Suprapubic skin (tissue), 4 donors: ENCODE results near the gene HES2. TPM values are rescaled to one million over a fixed set of nuclear protein-coding genes. Genes with fewer than 3 reads are reported as not detected.
"Not testable (repeated sequence)": the region's sequence is repeated elsewhere in the genome, so short reads cannot be mapped to it uniquely, and the experiment has no call there.

Experiments
- DNase-seq, 2 donors: peaks; one replicate each; pipeline ENCODE4 v3.0.0-alpha.2; 2019; ENCODE audit warnings: low spot score in 2 of 2
- H3K27ac ChIP-seq: fragments of 200-600 bp; sonication (generic); one replicate; pipeline ENCODE4 v1.5.1; 2019
- H3K27me3 ChIP-seq: fragments of 200-600 bp; sonication (generic); one replicate; pipeline ENCODE4 v1.5.1; 2019
- H3K36me3 ChIP-seq: fragments of 200-600 bp; sonication (generic); one replicate; pipeline ENCODE4 v1.5.1; 2019
- H3K4me1 ChIP-seq: fragments of 200-600 bp; sonication (generic); one replicate; pipeline ENCODE4 v1.5.1; 2019
- H3K4me3 ChIP-seq: fragments of 200-600 bp; sonication (generic); one replicate; pipeline ENCODE4 v1.5.1; 2019; ENCODE audit warnings: mild to moderate bottlenecking
- H3K9me3 ChIP-seq: fragments of 200-600 bp; sonication (generic); one replicate; pipeline ENCODE4 v1.5.1; 2019
- CTCF ChIP-seq, 2 donors: fragments of 200-600 bp in 1 of 2; fragments of 450-650 bp in 1 of 2; sonication (generic) in 1 of 2; IDR thresholded peaks; one replicate each; pipeline ENCODE4 v1.5.1; 2016 to 2019; ENCODE audit warnings: antibody characterized with exemption in 2 of 2, mild to moderate bottlenecking in 1 of 2, moderate library complexity in 1 of 2
- EP300 ChIP-seq: sonication (generic); formaldehyde crosslinking; IDR thresholded peaks from one replicate; pipeline ENCODE4 v1.6.1; 2017; ENCODE audit warnings: antibody characterized with exemption
- POLR2A ChIP-seq, 2 donors: fragments of 450-650 bp; IDR thresholded peaks; one replicate each; pipeline ENCODE4 v1.6.1; 2017; ENCODE audit warnings: antibody characterized with exemption in 2 of 2, mild to moderate bottlenecking in 2 of 2, moderate library complexity in 2 of 2
- POLR2AphosphoS5 ChIP-seq, 3 donors: sonication (generic); formaldehyde crosslinking; IDR thresholded peaks; one replicate each; pipeline ENCODE4 v1.6.1; 2017; ENCODE audit warnings: antibody characterized with exemption in 3 of 3
- WGBS: methylation state at CpG from one replicate; pipeline ENCODE4 v1.1.5; 2018; 5-methylcytosine and 5-hydroxymethylcytosine counted together
- total RNA-seq, 4 donors: library from RNA; depleted of rRNA; stranded (reverse); fragments of >200 nt; gene quantifications; one replicate each; pipeline ENCODE4 v1.1.0, GENCODE V29; 2016

Gene HES2
- total RNA-seq, 4 donors from 2014 or later = 18.2 to 36.4 (median 24.9) TPM

- no peaks in the 10 kb centered on the region for H3K27me3 ChIP-seq
- no peaks in the 10 kb centered on the region for H3K9me3 ChIP-seq
- no peak for DNase-seq
- H3K36me3 ChIP-seq = no peaks in the 10 kb centered on the region
- H3K4me3 ChIP-seq = no peak overlapping the region
- H3K4me1 ChIP-seq = no peaks in the 10 kb centered on the region
- H3K27ac ChIP-seq = no peak overlapping the region
- no peak for TF ChIP-seq POLR2A (IDR thresholded peaks at IDR 0.05)
- no peak for TF ChIP-seq CTCF (IDR thresholded peaks at IDR 0.05)
- TF ChIP-seq POLR2AphosphoS5 (IDR thresholded peaks at IDR 0.05) = no peak
- no peak for TF ChIP-seq EP300
- 69% methylated on average over 4 of the region's 8 CpGs for WGBS
These were observed 45.6 kb downstream of the HES2 start for GRCh38 chr1:6373961-6374720.

- H3K9me3 ChIP-seq, H3K4me3 ChIP-seq, H3K27ac ChIP-seq, H3K27me3 ChIP-seq, H3K36me3 ChIP-seq, DNase-seq: not testable (repeated sequence)
- peaks cover 17% of the 10 kb centered on the region for H3K4me1 ChIP-seq
- WGBS = 70% methylated on average over 7 of the region's 7 CpGs
These were observed 47.5 kb downstream of the HES2 start for GRCh38 chr1:6372236-6372635.

- H3K9me3 ChIP-seq = no peaks in the 10 kb centered on the region
- no peak for DNase-seq
- H3K4me3 ChIP-seq = no peak overlapping the region
- TF ChIP-seq EP300 (no peak), POLR2A (IDR thresholded peaks at IDR 0.05) (no peak), POLR2AphosphoS5 (IDR thresholded peaks at IDR 0.05) (no peak), CTCF (IDR thresholded peaks at IDR 0.05) (no peak)
- WGBS = 60% methylated on average over 4 of the region's 4 CpGs
- no peaks in the 10 kb centered on the region for H3K27me3 ChIP-seq
- H3K27ac ChIP-seq = no peak overlapping the region
- H3K36me3 ChIP-seq = no peaks in the 10 kb centered on the region
- peaks cover 22% of the 10 kb centered on the region for H3K4me1 ChIP-seq
These were observed 49.7 kb downstream of the HES2 start for GRCh38 chr1:6370006-6370405.

- H3K27me3 ChIP-seq = no peaks in the 10 kb centered on the region
- peaks cover 30% of the 10 kb centered on the region for H3K4me1 ChIP-seq
- no peaks in the 10 kb centered on the region for H3K9me3 ChIP-seq
- H3K4me3 ChIP-seq = no peak overlapping the region
- no peak overlapping the region for H3K27ac ChIP-seq
- no peak for DNase-seq
- WGBS = 77% methylated on average over 4 of the region's 9 CpGs
- H3K36me3 ChIP-seq = no peaks in the 10 kb centered on the region
- no peak for TF ChIP-seq EP300
These were observed 52.2 kb downstream of the HES2 start for GRCh38 chr1:6367381-6368012.

- 46% methylated on average over 5 of the region's 5 CpGs for WGBS
- TF ChIP-seq EP300 = no peak
- no peak for TF ChIP-seq POLR2AphosphoS5 (IDR thresholded peaks at IDR 0.05)
- no peak for TF ChIP-seq CTCF (IDR thresholded peaks at IDR 0.05)
- no peak for TF ChIP-seq POLR2A (IDR thresholded peaks at IDR 0.05)
- Histone ChIP-seq H3K4me3 (no peak overlapping the region), H3K27me3 (no peaks in the 10 kb centered on the region), H3K27ac (no peak overlapping the region), H3K4me1 (peaks cover 39% of the 10 kb centered on the region), H3K36me3 (no peaks in the 10 kb centered on the region), H3K9me3 (no peaks in the 10 kb centered on the region)
- DNase-seq = no peak
These were observed 54.7 kb downstream of the HES2 start for GRCh38 chr1:6365047-6365446.

GRCh38 chr1:6363085-6363884 lies 56.4 kb downstream of the HES2 start:
- not testable (repeated sequence) for H3K4me3 ChIP-seq, H3K27me3 ChIP-seq, DNase-seq, H3K36me3 ChIP-seq, H3K27ac ChIP-seq, H3K9me3 ChIP-seq
- 29% methylated on average over 20 of the region's 20 CpGs for WGBS
- peaks cover 49% of the 10 kb centered on the region for H3K4me1 ChIP-seq
- TF ChIP-seq CTCF (IDR thresholded peaks at IDR 0.05) (peak; percentile 79 to 80), POLR2AphosphoS5 (IDR thresholded peaks at IDR 0.05) (peak in 1 of 3 donors; percentile 14)
